Left lung (tissue), 10 donors: Measurements from ENCODE around the gene VAT1L. TPM values are rescaled to one million over a fixed set of nuclear protein-coding genes. Genes with fewer than 3 reads are reported as not detected.

ENCODE experiments used
- ATAC-seq: fragments of 200-7000 bp; cut with Tn5 transposase; one replicate; pipeline ENCODE4 v1.9.1; 2020; ENCODE audit warnings: moderate library complexity
- DNase-seq, 4 donors: peaks; one replicate each; pipeline ENCODE4 v3.0.0-alpha.2; 2013 to 2020
- H3K27ac ChIP-seq, 2 donors: fragments of 200-600 bp; sonication (generic) in 1 of 2; one replicate each; pipeline versions ENCODE4 v1.5.0 to v1.8.0; 2020 to 2021
- H3K27me3 ChIP-seq, 2 donors: fragments of 200-600 bp; sonication (generic) in 1 of 2; one replicate each; pipeline versions ENCODE4 v1.5.0 to v1.8.0; 2020 to 2021
- H3K36me3 ChIP-seq, 2 donors: fragments of 200-600 bp; sonication (generic) in 1 of 2; one replicate each; pipeline versions ENCODE4 v1.5.0 to v1.8.0; 2020 to 2021
- H3K4me1 ChIP-seq, 2 donors: fragments of 200-600 bp; one replicate each; pipeline ENCODE4 v1.8.0; 2021
- H3K4me3 ChIP-seq, 2 donors: fragments of 200-600 bp; sonication (generic) in 1 of 2; one replicate each; pipeline versions ENCODE4 v1.5.0 to v1.8.0; 2020 to 2021; ENCODE audit warnings: mild to moderate bottlenecking in 1 of 2
- H3K9me3 ChIP-seq, 2 donors: fragments of 200-600 bp; sonication (generic) in 1 of 2; one replicate each; pipeline versions ENCODE4 v1.5.0 to v1.8.0; 2020 to 2021
- CTCF ChIP-seq, 2 donors: fragments of 200-600 bp; sonication (generic) in 1 of 2; IDR thresholded peaks; one replicate each; pipeline versions ENCODE4 v1.5.0 to v1.8.0; 2021; ENCODE audit warnings: antibody characterized with exemption in 2 of 2
- intact Hi-C, 2 donors: fragments of 100-400 bp; cut with DNase I; formaldehyde crosslinking; loops; one replicate each; pipeline versions ENCODE4 v1.11.2 to v1.14.2; 2022
- polyA plus RNA-seq, 6 donors: library from polyadenylated mRNA; unstranded; fragments of 120-200 nt; gene quantifications; one replicate each; pipeline ENCODE4 v1.2.1, GENCODE V29; 2013; ENCODE audit not compliant: insufficient read length in 6 of 6
- total RNA-seq, 2 donors: library from RNA; stranded (reverse); fragmentation: NEBNext Ultra II Directional; extraction: Animal tissue kit (Norgen Biotek cat#: 25700); gene quantifications; one replicate each; pipeline ENCODE4 v1.2.1, GENCODE V29; 2021
- donor health status: DM: no; HTN: yes; CAD: no.
- donor health status: DM: no; HTN: no; CAD: no.

Gene VAT1L
- total and polyA plus RNA-seq, 8 donors: 0.26 to 9.2 (median 5.4) TPM

GRCh38 chr16:77877712-77878347 lies 89.5 kb downstream of the VAT1L start:
- TF ChIP-seq CTCF (IDR thresholded peaks at IDR 0.05): no peak
- ATAC-seq: no peak
- H3K27me3 ChIP-seq: no peaks in the 10 kb centered on the region
- no peak for DNase-seq
- no peaks in the 10 kb centered on the region for H3K36me3 ChIP-seq
- no peak overlapping the region for H3K27ac ChIP-seq
- no peaks in the 10 kb centered on the region for H3K9me3 ChIP-seq
- no peak overlapping the region for H3K4me3 ChIP-seq
- intact Hi-C loops: no loop called here
- H3K4me1 ChIP-seq: no peaks in the 10 kb centered on the region

GRCh38 chr16:77881355-77882030 lies 93.1 kb downstream of the VAT1L start:
- TF ChIP-seq CTCF (IDR thresholded peaks at IDR 0.05): no peak
- no peaks in the 10 kb centered on the region for H3K9me3 ChIP-seq
- ATAC-seq (no peak), DNase-seq (no peak)
- intact Hi-C loops: loop anchor here in 1 of 2 donors (10.0 kb wide), 1 partner anchor 63 kb away; no protein-coding TSS in a partner anchor
- H3K4me3 ChIP-seq: no peak overlapping the region
- no peaks in the 10 kb centered on the region for H3K36me3 ChIP-seq
- H3K27me3 ChIP-seq: no peaks in the 10 kb centered on the region
- H3K4me1 ChIP-seq: no peaks in the 10 kb centered on the region
- H3K27ac ChIP-seq: no peak overlapping the region

GRCh38 chr16:77882358-77882757 lies 94.0 kb downstream of the VAT1L start:
- no peaks in the 10 kb centered on the region for H3K4me1 ChIP-seq
- ATAC-seq (no peak), DNase-seq (no peak)
- intact Hi-C loops: loop anchor here in 1 of 2 donors (10.0 kb wide), 1 partner anchor 62 kb away; no protein-coding TSS in a partner anchor
- H3K27me3 ChIP-seq: no peaks in the 10 kb centered on the region
- no peaks in the 10 kb centered on the region for H3K9me3 ChIP-seq
- H3K27ac ChIP-seq: no peak overlapping the region
- H3K36me3 ChIP-seq: no peaks in the 10 kb centered on the region
- no peak overlapping the region for H3K4me3 ChIP-seq
- no peak for TF ChIP-seq CTCF (IDR thresholded peaks at IDR 0.05)

- ATAC-seq: no peak
- Histone ChIP-seq H3K27me3 (no peaks in the 10 kb centered on the region), H3K27ac (no peak overlapping the region), H3K9me3 (no peaks in the 10 kb centered on the region), H3K36me3 (no peaks in the 10 kb centered on the region), H3K4me1 (no peaks in the 10 kb centered on the region), H3K4me3 (no peak overlapping the region)
- no peak for TF ChIP-seq CTCF (IDR thresholded peaks at IDR 0.05)
- DNase-seq: no peak
- intact Hi-C loops: loop anchor here in 1 of 2 donors (10.0 kb wide), 1 partner anchor 59 kb away; no protein-coding TSS in a partner anchor
Observed at GRCh38 chr16:77885571-77886295, 97.4 kb downstream of the VAT1L start.

DNA sequence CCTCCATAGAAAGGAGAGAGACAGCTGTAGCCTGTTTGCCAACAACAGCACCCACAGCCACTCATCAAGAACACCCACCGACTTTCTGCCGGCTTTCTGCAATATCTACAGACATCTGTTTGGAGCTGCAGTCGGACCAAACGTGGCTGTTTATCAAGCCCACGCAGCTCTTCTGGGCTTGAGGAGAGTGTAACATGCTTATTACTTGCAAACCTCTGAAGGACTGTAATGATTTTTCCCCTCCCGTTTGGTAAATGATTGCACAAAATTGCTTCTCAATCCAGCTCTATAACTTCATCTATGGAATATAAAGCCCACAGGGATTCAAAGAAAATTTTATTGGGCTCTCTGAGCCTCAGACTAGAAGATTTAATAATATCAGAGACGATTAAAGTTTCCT lies 100.5 kb downstream of the VAT1L start:
- intact Hi-C loops: loop anchor here in 1 of 2 donors (10.0 kb wide), 1 partner anchor 56 kb away; no protein-coding TSS in a partner anchor
- DNase-seq: no peak
- no peak overlapping the region for H3K27ac ChIP-seq
- TF ChIP-seq CTCF (IDR thresholded peaks at IDR 0.05): no peak
- H3K36me3 ChIP-seq: no peaks in the 10 kb centered on the region
- H3K4me1 ChIP-seq: no peaks in the 10 kb centered on the region
- no peaks in the 10 kb centered on the region for H3K27me3 ChIP-seq
- H3K4me3 ChIP-seq: no peak overlapping the region
- no peak for ATAC-seq
- no peaks in the 10 kb centered on the region for H3K9me3 ChIP-seq
